Measurements from ENCODE around the gene TTN. TPM values are rescaled to one million over a fixed set of nuclear protein-coding genes. Genes with fewer than 3 reads are reported as not detected.

The TTN gene
- total RNA-seq, 3 donors from 2014 or later (not counting 1 experiment from before 2014, with no cell fraction given), result 2.5 to 4.2 (median 3.7) TPM

GRCh38 chr2:178723786-178724346 is 83.4 kb downstream of the TTN start:
- no peak for DNase-seq
- Mint-ChIP-seq H3K4me1 (no peaks in the 10 kb centered on the region), H3K36me3 (no peaks in the 10 kb centered on the region), H3K4me3 (no peak overlapping the region), H3K9me3 (no peaks in the 10 kb centered on the region), H3K27ac (no peak overlapping the region), H3K27me3 (ENCODE audit: low read depth in 2 of 2) (no peaks in the 10 kb centered on the region)
- H3K27ac ChIP-seq (ENCODE audit: low read length), result no peak overlapping the region
- WGBS (ENCODE audit: insufficient coverage), result 91% methylated on average over 5 of the region's 5 CpGs
- no peaks in the 10 kb centered on the region for H3K9me3 ChIP-seq (ENCODE audit: control insufficient read depth, insufficient read depth, low read length)
- H3K4me1 ChIP-seq (ENCODE audit: control insufficient read depth, insufficient read depth, low read length), result no peaks in the 10 kb centered on the region
- intact Hi-C loops (cut with micrococcal nuclease), result no loop called here
- H3K36me3 ChIP-seq (ENCODE audit: control insufficient read depth, insufficient read depth, low read length), result no peaks in the 10 kb centered on the region
- H3K27me3 ChIP-seq (ENCODE audit: control insufficient read depth, insufficient read depth, low read length), result no peaks in the 10 kb centered on the region
- no peak for ATAC-seq
- no peak for TF ChIP-seq CTCF (IDR thresholded peaks at IDR 0.05)
- no peak overlapping the region for H3K4me3 ChIP-seq (ENCODE audit: low read length)

GRCh38 chr2:178722296-178722695 is 84.9 kb downstream of the TTN start:
- no peaks in the 10 kb centered on the region for H3K27me3 Mint-ChIP-seq (ENCODE audit: low read depth in 2 of 2)
- no peaks in the 10 kb centered on the region for H3K4me1 Mint-ChIP-seq
- H3K27ac Mint-ChIP-seq, result no peak overlapping the region
- DNase-seq (no peak), ATAC-seq (no peak)
- Histone ChIP-seq H3K4me3 (ENCODE audit: low read length) (no peak overlapping the region), H3K9me3 (ENCODE audit: control insufficient read depth, insufficient read depth, low read length) (no peaks in the 10 kb centered on the region), H3K36me3 (ENCODE audit: control insufficient read depth, insufficient read depth, low read length) (no peaks in the 10 kb centered on the region), H3K27me3 (ENCODE audit: control insufficient read depth, insufficient read depth, low read length) (no peaks in the 10 kb centered on the region), H3K4me1 (ENCODE audit: control insufficient read depth, insufficient read depth, low read length) (no peaks in the 10 kb centered on the region), H3K27ac (ENCODE audit: low read length) (no peak overlapping the region)
- intact Hi-C loops (cut with micrococcal nuclease), result no loop called here
- H3K36me3 Mint-ChIP-seq, result no peaks in the 10 kb centered on the region
- H3K9me3 Mint-ChIP-seq, result no peaks in the 10 kb centered on the region
- WGBS (ENCODE audit: insufficient coverage), result 90% methylated on average over 3 of the region's 3 CpGs
- no peak overlapping the region for H3K4me3 Mint-ChIP-seq
- no peak for TF ChIP-seq CTCF (IDR thresholded peaks at IDR 0.05)

- ATAC-seq (no peak), DNase-seq (no peak)
- Mint-ChIP-seq H3K9me3 (no peaks in the 10 kb centered on the region), H3K36me3 (no peaks in the 10 kb centered on the region), H3K4me3 (no peak overlapping the region), H3K27me3 (ENCODE audit: low read depth in 2 of 2) (no peaks in the 10 kb centered on the region), H3K27ac (no peak overlapping the region), H3K4me1 (no peaks in the 10 kb centered on the region)
- Histone ChIP-seq H3K27ac (ENCODE audit: low read length) (no peak overlapping the region), H3K9me3 (ENCODE audit: control insufficient read depth, insufficient read depth, low read length) (no peaks in the 10 kb centered on the region), H3K27me3 (ENCODE audit: control insufficient read depth, insufficient read depth, low read length) (no peaks in the 10 kb centered on the region), H3K36me3 (ENCODE audit: control insufficient read depth, insufficient read depth, low read length) (no peaks in the 10 kb centered on the region), H3K4me3 (ENCODE audit: low read length) (no peak overlapping the region), H3K4me1 (ENCODE audit: control insufficient read depth, insufficient read depth, low read length) (no peaks in the 10 kb centered on the region)
- intact Hi-C loops (cut with micrococcal nuclease), result no loop called here
- TF ChIP-seq CTCF (IDR thresholded peaks at IDR 0.05), result no peak
- WGBS (ENCODE audit: insufficient coverage), result 88% methylated on average over 9 of the region's 9 CpGs
These were observed 88.2 kb downstream of the TTN start for GRCh38 chr2:178718988-178719387.

- H3K27me3 ChIP-seq (ENCODE audit: control insufficient read depth, insufficient read depth, low read length), result no peaks in the 10 kb centered on the region
- H3K4me3 ChIP-seq (ENCODE audit: low read length), result no peak overlapping the region
- DNase-seq, result no peak
- no peak overlapping the region for H3K27ac Mint-ChIP-seq
- intact Hi-C loops (cut with micrococcal nuclease), result no loop called here
- H3K36me3 ChIP-seq (ENCODE audit: control insufficient read depth, insufficient read depth, low read length), result no peaks in the 10 kb centered on the region
- H3K9me3 Mint-ChIP-seq, result no peaks in the 10 kb centered on the region
- no peaks in the 10 kb centered on the region for H3K9me3 ChIP-seq (ENCODE audit: control insufficient read depth, insufficient read depth, low read length)
- H3K27ac ChIP-seq (ENCODE audit: low read length), result no peak overlapping the region
- TF ChIP-seq CTCF (IDR thresholded peaks at IDR 0.05), result no peak
- no peaks in the 10 kb centered on the region for H3K4me1 Mint-ChIP-seq
- H3K36me3 Mint-ChIP-seq, result no peaks in the 10 kb centered on the region
- H3K27me3 Mint-ChIP-seq (ENCODE audit: low read depth in 2 of 2), result no peaks in the 10 kb centered on the region
- no peak overlapping the region for H3K4me3 Mint-ChIP-seq
- WGBS (ENCODE audit: insufficient coverage), result 57% methylated on average over 2 of the region's 2 CpGs
- no peaks in the 10 kb centered on the region for H3K4me1 ChIP-seq (ENCODE audit: control insufficient read depth, insufficient read depth, low read length)
- no peak for ATAC-seq
These were observed 88.9 kb downstream of the TTN start for GRCh38 chr2:178718283-178718682.
